ENCODE results near the gene ZC3H7A.

ZC3H7A gene

DNA sequence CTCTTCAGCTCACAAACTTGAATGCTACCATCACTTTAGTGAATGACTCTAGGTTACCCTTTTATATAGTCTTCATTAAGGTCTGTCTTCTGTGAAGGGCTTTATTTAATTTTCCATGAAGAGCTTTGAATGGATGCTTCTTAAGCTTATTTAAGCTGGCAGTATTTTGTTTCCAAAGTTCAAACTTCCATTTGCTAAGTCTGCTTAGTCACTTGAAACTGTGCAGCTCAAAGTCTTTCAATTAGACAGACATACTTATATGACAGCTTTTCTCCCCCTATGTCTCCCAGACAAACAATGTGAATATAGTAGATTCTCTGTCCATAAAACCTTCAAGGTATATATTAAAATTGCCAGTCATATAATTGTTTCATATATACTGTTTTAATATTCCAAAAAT is 77.9 kb downstream of the ZC3H7A start:
- no peak for DNase-seq (ENCODE audit: extremely low read depth, low read depth)
- H3K4me3 ChIP-seq (replicated peaks; ENCODE audit: low read depth, low read length) = no peak overlapping the region
- TF ChIP-seq, protein P1, sequence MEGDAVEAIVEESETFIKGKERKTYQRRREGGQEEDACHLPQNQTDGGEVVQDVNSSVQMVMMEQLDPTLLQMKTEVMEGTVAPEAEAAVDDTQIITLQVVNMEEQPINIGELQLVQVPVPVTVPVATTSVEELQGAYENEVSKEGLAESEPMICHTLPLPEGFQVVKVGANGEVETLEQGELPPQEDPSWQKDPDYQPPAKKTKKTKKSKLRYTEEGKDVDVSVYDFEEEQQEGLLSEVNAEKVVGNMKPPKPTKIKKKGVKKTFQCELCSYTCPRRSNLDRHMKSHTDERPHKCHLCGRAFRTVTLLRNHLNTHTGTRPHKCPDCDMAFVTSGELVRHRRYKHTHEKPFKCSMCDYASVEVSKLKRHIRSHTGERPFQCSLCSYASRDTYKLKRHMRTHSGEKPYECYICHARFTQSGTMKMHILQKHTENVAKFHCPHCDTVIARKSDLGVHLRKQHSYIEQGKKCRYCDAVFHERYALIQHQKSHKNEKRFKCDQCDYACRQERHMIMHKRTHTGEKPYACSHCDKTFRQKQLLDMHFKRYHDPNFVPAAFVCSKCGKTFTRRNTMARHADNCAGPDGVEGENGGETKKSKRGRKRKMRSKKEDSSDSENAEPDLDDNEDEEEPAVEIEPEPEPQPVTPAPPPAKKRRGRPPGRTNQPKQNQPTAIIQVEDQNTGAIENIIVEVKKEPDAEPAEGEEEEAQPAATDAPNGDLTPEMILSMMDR (IDR thresholded peaks at IDR 0.05; ENCODE audit: low read depth, low read length, missing control alignments) = no peak

DNA sequence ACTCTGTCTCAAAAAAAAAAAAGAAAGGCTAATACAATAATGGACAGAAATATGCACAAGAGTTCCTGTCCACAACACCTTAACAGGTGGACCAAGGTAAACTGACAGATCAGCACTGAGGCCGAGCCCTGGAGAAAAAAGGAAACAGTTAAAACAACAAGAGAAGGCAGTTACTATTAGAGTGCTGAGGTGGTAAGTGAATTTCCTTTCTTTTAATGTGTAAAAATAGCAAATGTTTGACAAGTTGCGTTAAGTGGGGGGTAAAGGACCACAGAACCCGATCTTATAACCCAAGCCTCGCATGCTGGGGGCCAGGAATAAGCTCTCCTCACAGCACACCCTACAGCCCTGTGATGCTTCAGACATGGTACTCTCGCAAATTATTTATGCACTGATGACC is 79.2 kb downstream of the ZC3H7A start:
- no peak for DNase-seq (ENCODE audit: extremely low read depth, low read depth)
- TF ChIP-seq, protein P1 (IDR thresholded peaks at IDR 0.05; ENCODE audit: low read depth, low read length, missing control alignments) = no peak
- H3K4me3 ChIP-seq (replicated peaks; ENCODE audit: low read depth, low read length) = no peak overlapping the region

GRCh38 chr16:11716336-11716735 is 80.7 kb downstream of the ZC3H7A start:
- no peak for DNase-seq (ENCODE audit: extremely low read depth, low read depth)
- no peak overlapping the region for H3K4me3 ChIP-seq (replicated peaks; ENCODE audit: low read depth, low read length)
- TF ChIP-seq, protein P1 (IDR thresholded peaks at IDR 0.05; ENCODE audit: low read depth, low read length, missing control alignments) = no peak

DNA sequence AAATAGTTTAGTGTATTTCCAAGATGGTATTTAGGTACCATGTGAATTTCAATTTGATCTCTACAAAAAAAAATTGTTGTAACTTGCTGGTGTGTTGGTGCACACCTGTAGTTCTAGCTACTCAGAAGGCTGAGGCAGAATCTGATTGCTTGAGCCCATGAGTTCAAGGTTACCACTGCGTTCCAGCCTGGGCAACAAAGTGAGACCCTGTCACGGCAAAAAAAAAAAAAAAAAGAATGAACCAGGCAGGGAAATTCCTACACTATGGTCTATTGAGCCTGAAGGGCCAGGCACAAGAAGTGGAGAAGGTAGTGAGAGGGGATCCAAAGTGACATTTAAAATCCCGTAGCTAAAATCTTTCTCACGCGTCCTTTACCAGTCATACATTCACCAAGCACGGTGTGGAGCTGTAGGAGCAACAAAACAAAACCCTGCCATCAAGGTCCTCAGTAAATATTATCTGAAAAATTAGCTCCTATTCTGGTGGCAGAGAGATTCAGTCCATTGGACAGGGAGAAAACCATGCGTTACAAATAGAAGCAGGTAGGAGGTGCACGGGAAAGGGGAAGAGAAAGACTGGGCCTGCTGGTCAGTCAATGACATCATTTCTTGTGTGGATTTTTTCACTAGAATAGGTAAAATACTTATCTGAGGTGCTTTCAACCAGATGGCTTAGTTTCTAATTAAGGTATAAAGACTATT is 81.7 kb downstream of the ZC3H7A start:
- no peak for DNase-seq (ENCODE audit: extremely low read depth, low read depth)
- no peak overlapping the region for H3K4me3 ChIP-seq (replicated peaks; ENCODE audit: low read depth, low read length)
- TF ChIP-seq, protein P1 (IDR thresholded peaks at IDR 0.05; ENCODE audit: low read depth, low read length, missing control alignments) = no peak

DNA sequence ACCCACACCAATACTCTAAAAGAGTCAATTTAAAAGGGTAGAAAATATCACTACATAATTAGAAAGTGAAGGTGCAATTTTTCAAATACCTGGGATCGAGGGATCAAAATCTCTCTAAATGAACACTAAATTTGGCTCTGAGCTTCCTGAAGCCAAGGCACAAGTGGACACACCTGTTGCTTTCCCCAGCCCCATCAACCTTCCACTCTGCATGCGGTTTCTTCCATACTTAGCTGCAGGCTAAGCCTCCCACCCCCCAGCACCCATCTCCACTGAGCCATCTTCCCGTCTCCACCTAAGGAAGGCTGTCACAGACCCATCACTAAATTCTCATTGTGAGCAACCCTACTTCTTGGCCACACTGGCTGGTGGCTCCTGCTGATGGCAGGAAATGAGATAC is 84.9 kb downstream of the ZC3H7A start:
- no peak for DNase-seq (ENCODE audit: extremely low read depth, low read depth)
- no peak overlapping the region for H3K4me3 ChIP-seq (replicated peaks; ENCODE audit: low read depth, low read length)
- TF ChIP-seq, protein P1 (IDR thresholded peaks at IDR 0.05; ENCODE audit: low read depth, low read length, missing control alignments) = no peak

- no peak for DNase-seq (ENCODE audit: extremely low read depth, low read depth)
- no peak overlapping the region for H3K4me3 ChIP-seq (replicated peaks; ENCODE audit: low read depth, low read length)
- TF ChIP-seq, protein P1 (IDR thresholded peaks at IDR 0.05; ENCODE audit: low read depth, low read length, missing control alignments) = no peak
Observed at GRCh38 chr16:11711662-11712061, 85.4 kb downstream of the ZC3H7A start.

DNA sequence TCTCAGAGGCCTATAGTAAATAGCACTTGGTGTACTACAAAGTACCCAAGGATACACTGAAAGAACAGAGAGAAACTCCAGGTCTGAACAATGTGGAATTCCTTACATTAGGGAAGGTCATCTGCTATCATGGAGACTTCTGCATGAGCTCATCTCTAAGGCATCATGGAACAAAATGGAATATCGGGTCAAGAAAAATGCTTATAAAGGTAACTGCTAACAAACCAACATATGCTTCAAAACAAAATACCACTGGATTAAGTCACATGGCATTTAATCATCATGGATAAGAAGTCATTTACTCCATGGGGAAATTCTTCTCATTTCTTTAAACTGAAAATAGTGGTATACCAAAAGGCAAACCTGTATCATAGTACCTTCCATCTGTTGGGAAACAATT is 88.6 kb downstream of the ZC3H7A start:
- no peak for DNase-seq (ENCODE audit: extremely low read depth, low read depth)

More for the DNA sequence above, 88.6 kb downstream of the ZC3H7A start:
- TF ChIP-seq, protein P1 (IDR thresholded peaks at IDR 0.05; ENCODE audit: low read depth, low read length, missing control alignments) = no peak
- no peak overlapping the region for H3K4me3 ChIP-seq (replicated peaks; ENCODE audit: low read depth, low read length)
